Measurements from ENCODE around the gene HOXA1.

GRCh38 chr7:27071622-27072390, 24.0 kb downstream of the HOXA1 start:
- TF ChIP-seq POLR2AphosphoS5 (IDR thresholded peaks at IDR 0.05; ENCODE audit: low read depth, low read length) (no peak), TAF1 (IDR thresholded peaks at IDR 0.05; ENCODE audit: borderline replicate concordance, insufficient read depth, low read length) (no peak), REST (IDR thresholded peaks at IDR 0.05; ENCODE audit: insufficient read depth in 1 of 2, low read depth in 2 of 2, low read length in 2 of 2) (no peak), FOXP2 (optimal IDR thresholded peaks at IDR 0.05; ENCODE audit: borderline replicate concordance, extremely low read depth, extremely low read length, insufficient read depth) (no peak)
